Gastroesophageal sphincter (tissue), 3 donors: ENCODE measurements around the gene MFAP3.

Source experiments
- CTCF ChIP-seq, 4 experiments: fragments of 200-600 bp in 2 of 4; fragments of 450-650 bp in 2 of 4; sonication (generic) in 1 of 4; IDR thresholded peaks; one replicate each; pipeline ENCODE4 v1.5.1; 2017 to 2019; ENCODE audit warnings: antibody characterized with exemption in 4 of 4, mild to moderate bottlenecking in 2 of 4, moderate library complexity in 2 of 4
- POLR2A ChIP-seq, 2 donors: fragments of 450-650 bp; IDR thresholded peaks; one replicate each; pipeline ENCODE4 v1.6.1; 2017; ENCODE audit warnings: antibody characterized with exemption in 2 of 2, mild to moderate bottlenecking in 2 of 2, moderate library complexity in 1 of 2
- POLR2AphosphoS5 ChIP-seq: sonication (generic); formaldehyde crosslinking; IDR thresholded peaks from one replicate; pipeline ENCODE4 v1.6.1; 2017; ENCODE audit warnings: antibody characterized with exemption

- no peak for TF ChIP-seq CTCF (IDR thresholded peaks at IDR 0.05)
- no peak for TF ChIP-seq POLR2A (IDR thresholded peaks at IDR 0.05)
- TF ChIP-seq POLR2AphosphoS5 = no peak
Measured at GRCh38 chr5:154060606-154061005, 21.8 kb downstream of the MFAP3 start.
